Liver (tissue), 9 donors: ENCODE measurements around the gene GALNT17. TPM values are rescaled to one million over a fixed set of nuclear protein-coding genes. Genes with fewer than 3 reads are reported as not detected.

ENCODE experiments used
- DNase-seq: peaks from one replicate; pipeline ENCODE4 v3.0.0-alpha.2; 2017; ENCODE audit warnings: low spot score
- H3K27ac ChIP-seq, 2 donors: one replicate each; pipeline ENCODE4 v1.7.0; 2013; ENCODE audit warnings: inconsistent platforms in 2 of 2, low read length in 2 of 2, control low read depth in 1 of 2, low read depth in 1 of 2, mild to moderate bottlenecking in 1 of 2
- H3K27me3 ChIP-seq, 4 donors: one replicate each; pipeline versions ENCODE4 v1.6.1 to v1.7.0; 2013; ENCODE audit warnings: low read length in 3 of 4, inconsistent platforms in 1 of 4, mild to moderate bottlenecking in 1 of 4, moderate library complexity in 1 of 4; ENCODE audit not compliant: control insufficient read depth in 4 of 4, insufficient read depth in 4 of 4
- H3K36me3 ChIP-seq, 4 donors: one replicate each; pipeline versions ENCODE4 v1.6.1 to v1.7.0; 2013; ENCODE audit warnings: low read length in 3 of 4, mild to moderate bottlenecking in 3 of 4, low read depth in 1 of 4, moderate library complexity in 1 of 4; ENCODE audit not compliant: control insufficient read depth in 4 of 4, insufficient read depth in 3 of 4
- H3K4me1 ChIP-seq, 4 donors: one replicate each; pipeline versions ENCODE4 v1.6.1 to v1.7.0; 2013; ENCODE audit warnings: low read length in 3 of 4, mild to moderate bottlenecking in 3 of 4, moderate library complexity in 1 of 4; ENCODE audit not compliant: control insufficient read depth in 4 of 4, insufficient read depth in 4 of 4
- H3K4me3 ChIP-seq, 3 donors: one replicate each; pipeline versions ENCODE4 v1.6.1 to v1.7.0; 2013; ENCODE audit warnings: low read length in 3 of 3, control low read depth in 1 of 3, low read depth in 1 of 3, mild to moderate bottlenecking in 1 of 3
- H3K9ac ChIP-seq, 2 donors: one replicate each; pipeline ENCODE4 v1.7.0; 2013; ENCODE audit warnings: low read length in 2 of 2, mild to moderate bottlenecking in 2 of 2, moderate library complexity in 2 of 2, control low read depth in 1 of 2, low read depth in 1 of 2
- H3K9me3 ChIP-seq, 4 donors: one replicate each; pipeline versions ENCODE4 v1.6.1 to v1.7.0; 2013; ENCODE audit warnings: low read length in 3 of 4; ENCODE audit not compliant: control insufficient read depth in 4 of 4
- ATF3 ChIP-seq: IDR thresholded peaks from 2 replicates; pipeline ENCODE4 v1.6.1; 2016; ENCODE audit warnings: antibody characterized with exemption
- CTCF ChIP-seq: fragments of 150-350 bp; IDR thresholded peaks from 2 replicates; pipeline ENCODE4 v1.5.1; 2017; ENCODE audit warnings: improper control_type of control experiment, low read depth, low read length; ENCODE audit not compliant: missing input control
- EGR1 ChIP-seq, 2 donors: IDR thresholded peaks; 2 replicates each; pipeline ENCODE4 v1.6.1; 2016 to 2018; ENCODE audit warnings: antibody characterized with exemption in 2 of 2, low read depth in 2 of 2
- FOXA1 ChIP-seq: IDR thresholded peaks from 2 replicates; pipeline ENCODE4 v1.6.1; 2016; ENCODE audit warnings: antibody characterized with exemption
- FOXA2 ChIP-seq: IDR thresholded peaks from 2 replicates; pipeline ENCODE4 v1.6.1; 2016; ENCODE audit warnings: antibody characterized with exemption
- GABPA ChIP-seq, 2 donors: IDR thresholded peaks in 1 of 2; conservative IDR thresholded peaks in 1 of 2; 2 replicates each; pipeline ENCODE4 v1.6.1; 2016; ENCODE audit warnings: antibody characterized with exemption in 2 of 2, mild to moderate bottlenecking in 1 of 2, moderate library complexity in 1 of 2
- HNF4A ChIP-seq, 2 donors: conservative IDR thresholded peaks; 2 replicates each; pipeline ENCODE4 v1.6.1; 2016; ENCODE audit warnings: antibody characterized with exemption in 2 of 2, mild to moderate bottlenecking in 2 of 2
- HNF4G ChIP-seq: IDR thresholded peaks from 2 replicates; pipeline ENCODE4 v1.6.1; 2016; ENCODE audit warnings: antibody characterized with exemption
- JUND ChIP-seq, 2 donors: IDR thresholded peaks; 2 replicates each; pipeline ENCODE4 v1.6.1; 2016; ENCODE audit warnings: antibody characterized with exemption in 2 of 2
- MAX ChIP-seq: IDR thresholded peaks from 2 replicates; pipeline ENCODE4 v1.6.1; 2016; ENCODE audit warnings: antibody characterized with exemption
- NR2F2 ChIP-seq: IDR thresholded peaks from 2 replicates; pipeline ENCODE4 v1.6.1; 2016; ENCODE audit warnings: antibody characterized with exemption
- RAD21 ChIP-seq, 2 donors: IDR thresholded peaks; 2 replicates each; pipeline ENCODE4 v1.6.1; 2016; ENCODE audit warnings: antibody characterized with exemption in 2 of 2, mild to moderate bottlenecking in 2 of 2
- REST ChIP-seq: IDR thresholded peaks from 2 replicates; pipeline ENCODE4 v1.6.1; 2016; ENCODE audit warnings: antibody characterized with exemption, mild to moderate bottlenecking
- RXRA ChIP-seq, 2 donors: IDR thresholded peaks; 2 replicates each; pipeline ENCODE4 v1.6.1; 2017 to 2018; ENCODE audit warnings: antibody characterized with exemption in 2 of 2, mild to moderate bottlenecking in 1 of 2
- SP1 ChIP-seq: IDR thresholded peaks from 2 replicates; pipeline ENCODE4 v1.6.1; 2018; ENCODE audit warnings: antibody characterized with exemption, mild to moderate bottlenecking
- TAF1 ChIP-seq: conservative IDR thresholded peaks from 2 replicates; pipeline ENCODE4 v1.6.1; 2016; ENCODE audit warnings: antibody characterized with exemption, mild to moderate bottlenecking
- YY1 ChIP-seq: IDR thresholded peaks from 2 replicates; pipeline ENCODE4 v1.6.1; 2016; ENCODE audit warnings: antibody characterized with exemption, mild to moderate bottlenecking
- ZBTB33 ChIP-seq: IDR thresholded peaks from 2 replicates; pipeline ENCODE4 v1.6.1; 2016; ENCODE audit warnings: antibody characterized with exemption
- WGBS: extraction: QIAGEN DNeasy Blood & Tissue Kit; methylation state at CpG from one replicate; pipeline ENCODE4 v1.1.7; 2013; 5-methylcytosine and 5-hydroxymethylcytosine counted together
- polyA plus RNA-seq, 2 donors: library from polyadenylated mRNA; stranded (reverse) in 1 of 2; unstranded in 1 of 2; fragments of 200-250 nt in 1 of 2; fragments of >200 nt in 1 of 2; fragmentation: Nextera tagmentation in 1 of 2; extraction: Ambion mirVana in 1 of 2; gene quantifications; one replicate each; pipeline versions ENCODE4 v1.2.1 to v1.2.3, GENCODE V29; 2013 to 2015
- total RNA-seq, 2 donors: library from RNA; depleted of rRNA; stranded (reverse); fragments of >200 nt; gene quantifications; one replicate each; pipeline ENCODE4 v1.2.3, GENCODE V29; 2014
- donor health status: healthy.
- donor health status: healthy.
- donor health status: healthy.
- donor health status: healthy.
- donor health status: healthy.

Gene GALNT17
- total and polyA plus RNA-seq, 4 donors: 0.10 to 0.42 (median 0.37) TPM; not detected in 1

GRCh38 chr7:71363627-71364026 lies 231.7 kb downstream of the GALNT17 start:
- no peak overlapping the region for H3K9ac ChIP-seq
- TF ChIP-seq CTCF (no peak), EGR1 (IDR thresholded peaks at IDR 0.05; ENCODE audit: low read depth in 2 of 2) (no peak), FOXA1 (no peak), REST (no peak), RAD21 (IDR thresholded peaks at IDR 0.05) (no peak), HNF4G (no peak), HNF4A (conservative IDR thresholded peaks at IDR 0.05) (no peak), GABPA (IDR thresholded peaks at IDR 0.05 in 1 of 2, conservative IDR thresholded peaks at IDR 0.05 in 1 of 2) (no peak), ZBTB33 (no peak), ATF3 (no peak), YY1 (no peak), RXRA (IDR thresholded peaks at IDR 0.05) (no peak), MAX (no peak), FOXA2 (no peak), SP1 (no peak), NR2F2 (no peak), TAF1 (no peak), JUND (IDR thresholded peaks at IDR 0.05) (no peak)
- H3K9me3 ChIP-seq: peaks cover 0 to 3% (median 0%) of the 10 kb centered on the region in 4 donors
- H3K27ac ChIP-seq: no peak overlapping the region
- H3K36me3 ChIP-seq: no peaks in the 10 kb centered on the region
- no peaks in the 10 kb centered on the region for H3K4me1 ChIP-seq
- WGBS: 81% methylated on average over 7 of the region's 7 CpGs
- DNase-seq: no peak
- H3K4me3 ChIP-seq: no peak overlapping the region
- peaks cover 0 to 3% (median 0%) of the 10 kb centered on the region in 4 donors for H3K27me3 ChIP-seq
